CD8-positive, alpha-beta memory T cell (primary cell): ENCODE results near the gene U2AF1. TPM values are rescaled to one million over a fixed set of nuclear protein-coding genes. Genes with fewer than 3 reads are reported as not detected.
"Not testable (repeated sequence)": the region's sequence is repeated elsewhere in the genome, so short reads cannot be mapped to it uniquely, and the experiment has no call there.

Experiments
- CTCF ChIA-PET: fragments of 350-600 bp; sonication (Branson Sonifier 250); formaldehyde crosslinking; loops from one replicate; lab custom pipeline; 2021; ENCODE audit warnings: antibody characterized with exemption; lab: Charles Lee
- POLR2A ChIA-PET: fragments of 350-600 bp; sonication (Branson Sonifier 250); formaldehyde crosslinking; loops from one replicate; lab custom pipeline; 2021; ENCODE audit warnings: antibody characterized with exemption; lab: Charles Lee
- DNase-seq, 5 donors: peaks; one replicate each; pipeline versions ENCODE4 v3.0.0 to v3.0.0-alpha.2; 2020 to 2022; ENCODE audit warnings: mixed read lengths in 1 of 5
- H3K27ac ChIP-seq: one replicate; pipeline ENCODE4 v1.7.0; 2013; ENCODE audit warnings: low read depth, mild to moderate bottlenecking, low read length, moderate library complexity
- H3K27me3 ChIP-seq: 2 replicates; pipeline ENCODE4 v1.7.0; 2013; ENCODE audit warnings: low read length, mild to moderate bottlenecking; ENCODE audit not compliant: insufficient read depth, poor library complexity, severe bottlenecking
- H3K36me3 ChIP-seq: 2 replicates; pipeline ENCODE4 v1.7.0; 2013; ENCODE audit warnings: mild to moderate bottlenecking, low read length, moderate library complexity; ENCODE audit not compliant: insufficient read depth
- H3K4me1 ChIP-seq: 2 replicates; pipeline ENCODE4 v1.7.0; 2013; ENCODE audit warnings: mild to moderate bottlenecking, low read length, moderate library complexity; ENCODE audit not compliant: insufficient read depth
- H3K4me3 ChIP-seq: 2 replicates; pipeline ENCODE4 v1.7.0; 2013; ENCODE audit warnings: mild to moderate bottlenecking, low read length
- H3K9me3 ChIP-seq: 2 replicates; pipeline ENCODE4 v1.7.0; 2013; ENCODE audit warnings: mild to moderate bottlenecking, low read length
- H3K27ac Mint-ChIP-seq, 8 donors: one replicate each; pipeline ENCODE4 v1.8.0; 2020 to 2021; ENCODE audit warnings: mixed read lengths in 8 of 8, mild to moderate bottlenecking in 6 of 8, inconsistent platforms in 3 of 8, moderate library complexity in 3 of 8
- H3K27me3 Mint-ChIP-seq, 2 donors: one replicate each; pipeline ENCODE4 v1.8.0; 2020 to 2021; ENCODE audit warnings: mixed read lengths in 2 of 2, mild to moderate bottlenecking in 1 of 2, moderate library complexity in 1 of 2
- H3K36me3 Mint-ChIP-seq, 3 donors: one replicate each; pipeline ENCODE4 v1.8.0; 2020 to 2021; ENCODE audit warnings: mixed read lengths in 3 of 3, inconsistent platforms in 1 of 3, mild to moderate bottlenecking in 1 of 3
- H3K4me1 Mint-ChIP-seq, 3 donors: one replicate each; pipeline ENCODE4 v1.8.0; 2020 to 2021; ENCODE audit warnings: mixed read lengths in 3 of 3, inconsistent platforms in 1 of 3, mild to moderate bottlenecking in 1 of 3
- H3K4me3 Mint-ChIP-seq, 7 donors: one replicate each; pipeline ENCODE4 v1.8.0; 2020 to 2021; ENCODE audit warnings: mixed read lengths in 7 of 7, mild to moderate bottlenecking in 6 of 7, moderate library complexity in 4 of 7, inconsistent platforms in 2 of 7
- H3K9me3 Mint-ChIP-seq, 5 donors: one replicate each; pipeline ENCODE4 v1.8.0; 2020 to 2022; ENCODE audit warnings: mixed read lengths in 5 of 5, mild to moderate bottlenecking in 3 of 5, moderate library complexity in 2 of 5, inconsistent platforms in 1 of 5
- polyA plus RNA-seq: library from polyadenylated mRNA; unstranded; fragments of 300-500 nt; fragmentation: Illumina TruSeq; gene quantifications from one replicate; pipeline ENCODE4 v1.2.3, GENCODE V29; 2021
- total RNA-seq, 2 experiments: library from RNA; stranded (reverse); gene quantifications; one replicate each; pipeline ENCODE4 v1.2.3, GENCODE V29; 2021

Gene U2AF1
- total and polyA plus RNA-seq, 3 experiments from 2014 or later: 15.0 to 58.0 (median 16.3) TPM

GRCh38 chr21:43074401-43075169, 32.8 kb downstream of the U2AF1 start:
- H3K9me3 ChIP-seq, H3K4me1 ChIP-seq, H3K4me1 Mint-ChIP-seq, H3K4me3 ChIP-seq, H3K9me3 Mint-ChIP-seq, CTCF ChIA-PET, POLR2A ChIA-PET, H3K36me3 Mint-ChIP-seq, H3K4me3 Mint-ChIP-seq, H3K27me3 Mint-ChIP-seq, DNase-seq, H3K27ac Mint-ChIP-seq, H3K27me3 ChIP-seq, H3K36me3 ChIP-seq, H3K27ac ChIP-seq: not testable (repeated sequence)

- H3K4me3 ChIP-seq, H3K27me3 ChIP-seq, H3K4me3 Mint-ChIP-seq, H3K4me1 ChIP-seq, H3K36me3 Mint-ChIP-seq, POLR2A ChIA-PET, H3K4me1 Mint-ChIP-seq, H3K9me3 Mint-ChIP-seq, CTCF ChIA-PET, H3K27ac Mint-ChIP-seq, H3K9me3 ChIP-seq, H3K27me3 Mint-ChIP-seq, H3K27ac ChIP-seq, H3K36me3 ChIP-seq, DNase-seq: not testable (repeated sequence)
Measured at GRCh38 chr21:43072742-43073141, 34.6 kb downstream of the U2AF1 start.

GRCh38 chr21:43069682-43070081, 37.7 kb downstream of the U2AF1 start:
- H3K4me3 Mint-ChIP-seq, H3K9me3 Mint-ChIP-seq: not testable (repeated sequence)

GRCh38 chr21:43068065-43068464, 39.3 kb downstream of the U2AF1 start:
- H3K27ac Mint-ChIP-seq, H3K4me1 ChIP-seq, H3K4me1 Mint-ChIP-seq, H3K9me3 ChIP-seq, H3K36me3 ChIP-seq, H3K4me3 ChIP-seq, H3K36me3 Mint-ChIP-seq, H3K27me3 Mint-ChIP-seq, CTCF ChIA-PET, H3K9me3 Mint-ChIP-seq, H3K4me3 Mint-ChIP-seq, POLR2A ChIA-PET, H3K27me3 ChIP-seq, H3K27ac ChIP-seq, DNase-seq: not testable (repeated sequence)

More at GRCh38 chr21:43069682-43070081, 37.7 kb downstream of the U2AF1 start:
- H3K27me3 ChIP-seq, H3K36me3 ChIP-seq, H3K4me3 ChIP-seq, H3K4me1 Mint-ChIP-seq, H3K27me3 Mint-ChIP-seq, H3K4me1 ChIP-seq, CTCF ChIA-PET, H3K9me3 ChIP-seq, POLR2A ChIA-PET, H3K27ac ChIP-seq, H3K27ac Mint-ChIP-seq, H3K36me3 Mint-ChIP-seq, DNase-seq: not testable (repeated sequence)

GRCh38 chr21:43066690-43067089, 40.7 kb downstream of the U2AF1 start:
- not testable (repeated sequence) for H3K4me1 Mint-ChIP-seq

GRCh38 chr21:43065991-43066390, 41.4 kb downstream of the U2AF1 start:
- H3K27ac Mint-ChIP-seq, H3K9me3 Mint-ChIP-seq, H3K27me3 ChIP-seq, H3K27me3 Mint-ChIP-seq, H3K4me3 Mint-ChIP-seq, H3K4me1 Mint-ChIP-seq, H3K9me3 ChIP-seq, H3K4me1 ChIP-seq, CTCF ChIA-PET, H3K36me3 ChIP-seq, H3K4me3 ChIP-seq, H3K27ac ChIP-seq, H3K36me3 Mint-ChIP-seq, DNase-seq, POLR2A ChIA-PET: not testable (repeated sequence)

More at GRCh38 chr21:43066690-43067089, 40.7 kb downstream of the U2AF1 start:
- CTCF ChIA-PET, H3K27ac Mint-ChIP-seq, H3K27ac ChIP-seq, H3K4me1 ChIP-seq, H3K27me3 Mint-ChIP-seq, DNase-seq, H3K36me3 Mint-ChIP-seq, H3K27me3 ChIP-seq, H3K4me3 ChIP-seq, POLR2A ChIA-PET, H3K36me3 ChIP-seq, H3K9me3 ChIP-seq, H3K9me3 Mint-ChIP-seq, H3K4me3 Mint-ChIP-seq: not testable (repeated sequence)

- H3K27ac Mint-ChIP-seq, POLR2A ChIA-PET, H3K9me3 ChIP-seq, H3K4me3 Mint-ChIP-seq, H3K36me3 Mint-ChIP-seq, CTCF ChIA-PET, H3K4me1 Mint-ChIP-seq, H3K4me1 ChIP-seq, DNase-seq, H3K27me3 ChIP-seq, H3K27ac ChIP-seq, H3K36me3 ChIP-seq, H3K27me3 Mint-ChIP-seq, H3K9me3 Mint-ChIP-seq, H3K4me3 ChIP-seq: not testable (repeated sequence)
Measured at GRCh38 chr21:43064265-43064917, 43.0 kb downstream of the U2AF1 start.

- H3K27ac Mint-ChIP-seq, H3K36me3 ChIP-seq, H3K4me3 Mint-ChIP-seq, H3K4me1 ChIP-seq, CTCF ChIA-PET, H3K36me3 Mint-ChIP-seq, H3K9me3 ChIP-seq, H3K27me3 ChIP-seq, DNase-seq, H3K4me3 ChIP-seq, H3K4me1 Mint-ChIP-seq, H3K27me3 Mint-ChIP-seq, H3K9me3 Mint-ChIP-seq, POLR2A ChIA-PET, H3K27ac ChIP-seq: not testable (repeated sequence)
Measured at GRCh38 chr21:43062955-43063664, 44.3 kb downstream of the U2AF1 start.
